ENCODE results near the gene ANAPC2. TPM values are rescaled to one million over a fixed set of nuclear protein-coding genes. Genes with fewer than 3 reads are reported as not detected.
A peak's percentile ranks its signal among the peaks of the same experiment; 100 is the strongest.

The ANAPC2 gene
- total RNA-seq, 1 experiment from 2014 or later, result 16.8 TPM

GRCh38 chr9:137223078-137223970, 35.0 kb upstream of the ANAPC2 start:
- H3K36me3 ChIP-seq (ENCODE audit: insufficient read depth, low read length), result no peaks in the 10 kb centered on the region
- peak overlapping the region; percentile 98 for H3K4me3 ChIP-seq (ENCODE audit: low read length)
- H3K9ac ChIP-seq (ENCODE audit: low read length), result peak overlapping the region; percentile 98
- H3K27me3 ChIP-seq (ENCODE audit: low read length), result no peaks in the 10 kb centered on the region
- no peaks in the 10 kb centered on the region for H4K20me1 ChIP-seq (ENCODE audit: insufficient read depth, low read depth, low read length)
- peaks cover 22% of the 10 kb centered on the region for H3K4me1 ChIP-seq (ENCODE audit: low read length)
- no peaks in the 10 kb centered on the region for H3K9me3 ChIP-seq (ENCODE audit: low read length)
- peak overlapping the region; percentile 81 for H3K4me2 ChIP-seq (ENCODE audit: low read depth, low read length, poor library complexity, severe bottlenecking)
- peak; percentile 99 for DNase-seq
- no peaks in the 10 kb centered on the region for H3K9me2 ChIP-seq (replicated peaks; ENCODE audit: insufficient read depth, low read length)
- H2AFZ ChIP-seq (ENCODE audit: low read length), result no peak overlapping the region
- H3K27ac ChIP-seq (ENCODE audit: low read length), result peak overlapping the region; percentile 74
- H3K79me2 ChIP-seq (ENCODE audit: low read length), result no peaks in the 10 kb centered on the region

- Histone ChIP-seq H3K4me1 (ENCODE audit: low read length) (peaks cover 22% of the 10 kb centered on the region), H3K4me2 (ENCODE audit: low read depth, low read length, poor library complexity, severe bottlenecking) (peak within 1 kb of the TSS; percentile 71), H3K9me3 (ENCODE audit: low read length) (no peaks in the 10 kb centered on the region), H3K79me2 (ENCODE audit: low read length) (no peaks in the 10 kb centered on the region), H4K20me1 (ENCODE audit: insufficient read depth, low read depth, low read length) (no peaks in the 10 kb centered on the region), H2AFZ (ENCODE audit: low read length) (no peak within 1 kb of the TSS), H3K4me3 (ENCODE audit: low read length) (peak within 1 kb of the TSS; percentile 98), H3K9ac (ENCODE audit: low read length) (peak within 1 kb of the TSS; percentile 98), H3K9me2 (replicated peaks; ENCODE audit: insufficient read depth, low read length) (no peaks in the 10 kb centered on the region), H3K36me3 (ENCODE audit: insufficient read depth, low read length) (no peaks in the 10 kb centered on the region), H3K27ac (ENCODE audit: low read length) (no peak within 1 kb of the TSS), H3K27me3 (ENCODE audit: low read length) (no peaks in the 10 kb centered on the region)
- DNase-seq, result no peak
Observed at GRCh38 chr9:137222190-137223077, 34.1 kb upstream of the ANAPC2 start, which contains the start of gene RNF208. Gene RNF208 (minus strand): TSS chr9:137222240. CDS start chr9:137221212, 1,028 bp downstream.

GRCh38 chr9:137221506-137222111, 33.2 kb upstream of the ANAPC2 start:
- no peak overlapping the region for H3K9ac ChIP-seq (ENCODE audit: low read length)

GRCh38 chr9:137221095-137221505, 32.7 kb upstream of the ANAPC2 start:
- Histone ChIP-seq H3K9me2 (replicated peaks; ENCODE audit: insufficient read depth, low read length) (no peaks in the 10 kb centered on the region), H3K27me3 (ENCODE audit: low read length) (no peaks in the 10 kb centered on the region), H3K4me2 (ENCODE audit: low read depth, low read length, poor library complexity, severe bottlenecking) (no peak overlapping the region), H4K20me1 (ENCODE audit: insufficient read depth, low read depth, low read length) (no peaks in the 10 kb centered on the region), H2AFZ (ENCODE audit: low read length) (no peak overlapping the region), H3K4me1 (ENCODE audit: low read length) (peaks cover 22% of the 10 kb centered on the region), H3K9ac (ENCODE audit: low read length) (no peak overlapping the region), H3K9me3 (ENCODE audit: low read length) (no peaks in the 10 kb centered on the region), H3K79me2 (ENCODE audit: low read length) (no peaks in the 10 kb centered on the region), H3K27ac (ENCODE audit: low read length) (no peak overlapping the region), H3K36me3 (ENCODE audit: insufficient read depth, low read length) (no peaks in the 10 kb centered on the region), H3K4me3 (ENCODE audit: low read length) (no peak overlapping the region)
- no peak for DNase-seq

More at GRCh38 chr9:137221506-137222111, 33.2 kb upstream of the ANAPC2 start:
- no peak for DNase-seq
- Histone ChIP-seq H4K20me1 (ENCODE audit: insufficient read depth, low read depth, low read length) (no peaks in the 10 kb centered on the region), H3K36me3 (ENCODE audit: insufficient read depth, low read length) (no peaks in the 10 kb centered on the region), H3K27me3 (ENCODE audit: low read length) (no peaks in the 10 kb centered on the region), H3K9me2 (replicated peaks; ENCODE audit: insufficient read depth, low read length) (no peaks in the 10 kb centered on the region), H3K9me3 (ENCODE audit: low read length) (no peaks in the 10 kb centered on the region), H3K4me2 (ENCODE audit: low read depth, low read length, poor library complexity, severe bottlenecking) (no peak overlapping the region), H2AFZ (ENCODE audit: low read length) (no peak overlapping the region), H3K4me3 (ENCODE audit: low read length) (no peak overlapping the region), H3K27ac (ENCODE audit: low read length) (no peak overlapping the region), H3K4me1 (ENCODE audit: low read length) (peaks cover 22% of the 10 kb centered on the region), H3K79me2 (ENCODE audit: low read length) (no peaks in the 10 kb centered on the region)

- DNase-seq, result no peak
- Histone ChIP-seq H3K27me3 (ENCODE audit: low read length) (no peaks in the 10 kb centered on the region), H3K9me3 (ENCODE audit: low read length) (no peaks in the 10 kb centered on the region), H3K4me2 (ENCODE audit: low read depth, low read length, poor library complexity, severe bottlenecking) (no peak overlapping the region), H3K27ac (ENCODE audit: low read length) (no peak overlapping the region), H4K20me1 (ENCODE audit: insufficient read depth, low read depth, low read length) (no peaks in the 10 kb centered on the region), H2AFZ (ENCODE audit: low read length) (no peak overlapping the region), H3K79me2 (ENCODE audit: low read length) (no peaks in the 10 kb centered on the region), H3K9me2 (replicated peaks; ENCODE audit: insufficient read depth, low read length) (no peaks in the 10 kb centered on the region), H3K36me3 (ENCODE audit: insufficient read depth, low read length) (no peaks in the 10 kb centered on the region), H3K4me1 (ENCODE audit: low read length) (peaks cover 22% of the 10 kb centered on the region), H3K4me3 (ENCODE audit: low read length) (no peak overlapping the region), H3K9ac (ENCODE audit: low read length) (no peak overlapping the region)
Observed at GRCh38 chr9:137220317-137221094, 32.1 kb upstream of the ANAPC2 start.

- Histone ChIP-seq H3K79me2 (ENCODE audit: low read length) (no peaks in the 10 kb centered on the region), H3K9me3 (ENCODE audit: low read length) (no peaks in the 10 kb centered on the region), H4K20me1 (ENCODE audit: insufficient read depth, low read depth, low read length) (no peaks in the 10 kb centered on the region), H3K4me3 (ENCODE audit: low read length) (no peak overlapping the region), H3K4me2 (ENCODE audit: low read depth, low read length, poor library complexity, severe bottlenecking) (no peak overlapping the region), H3K4me1 (ENCODE audit: low read length) (peaks cover 18% of the 10 kb centered on the region), H3K36me3 (ENCODE audit: insufficient read depth, low read length) (no peaks in the 10 kb centered on the region), H3K9me2 (replicated peaks; ENCODE audit: insufficient read depth, low read length) (no peaks in the 10 kb centered on the region), H3K9ac (ENCODE audit: low read length) (no peak overlapping the region), H2AFZ (ENCODE audit: low read length) (no peak overlapping the region), H3K27ac (ENCODE audit: low read length) (no peak overlapping the region), H3K27me3 (ENCODE audit: low read length) (no peaks in the 10 kb centered on the region)
- no peak for DNase-seq
Observed at GRCh38 chr9:137219757-137220316, 31.5 kb upstream of the ANAPC2 start.

GRCh38 chr9:137218754-137219271, 30.5 kb upstream of the ANAPC2 start:
- DNase-seq, result no peak
- Histone ChIP-seq H3K9ac (ENCODE audit: low read length) (no peak overlapping the region), H3K9me3 (ENCODE audit: low read length) (no peaks in the 10 kb centered on the region), H3K27me3 (ENCODE audit: low read length) (no peaks in the 10 kb centered on the region), H3K9me2 (replicated peaks; ENCODE audit: insufficient read depth, low read length) (no peaks in the 10 kb centered on the region), H3K36me3 (ENCODE audit: insufficient read depth, low read length) (no peaks in the 10 kb centered on the region), H2AFZ (ENCODE audit: low read length) (no peak overlapping the region), H3K4me3 (ENCODE audit: low read length) (no peak overlapping the region), H4K20me1 (ENCODE audit: insufficient read depth, low read depth, low read length) (no peaks in the 10 kb centered on the region), H3K4me1 (ENCODE audit: low read length) (peaks cover 10% of the 10 kb centered on the region), H3K4me2 (ENCODE audit: low read depth, low read length, poor library complexity, severe bottlenecking) (no peak overlapping the region), H3K27ac (ENCODE audit: low read length) (no peak overlapping the region), H3K79me2 (ENCODE audit: low read length) (no peaks in the 10 kb centered on the region)

Measured in Karpas-422 (cell line).